H9 (cell line): ENCODE measurements around the gene F7. TPM values are rescaled to one million over a fixed set of nuclear protein-coding genes. Genes with fewer than 3 reads are reported as not detected.

Source experiments
- DNase-seq: peaks from one replicate; pipeline ENCODE4 v3.0.0-alpha.2; 2017
- H2AFZ ChIP-seq: one replicate; pipeline ENCODE4 v1.6.1; 2013; ENCODE audit warnings: mild to moderate bottlenecking, low read length, control low read depth, moderate library complexity
- H2AK5ac ChIP-seq: 2 replicates; pipeline ENCODE4 v1.6.1; 2013; ENCODE audit warnings: low read length, control low read depth, mixed read lengths; ENCODE audit not compliant: insufficient read length
- H2BK120ac ChIP-seq: one replicate; pipeline ENCODE4 v1.6.1; 2013; ENCODE audit warnings: low read depth, mild to moderate bottlenecking, low read length, control low read depth, inconsistent platforms; ENCODE audit not compliant: poor library complexity, severe bottlenecking
- H2BK12ac ChIP-seq: 2 replicates; pipeline ENCODE4 v1.6.1; 2013; ENCODE audit warnings: low read length, control low read depth, mixed read lengths, low read depth; ENCODE audit not compliant: insufficient read length
- H2BK15ac ChIP-seq: 2 replicates; pipeline ENCODE4 v1.6.1; 2013; ENCODE audit warnings: low read depth, low read length, control low read depth
- H2BK20ac ChIP-seq: one replicate; pipeline ENCODE4 v1.6.1; 2013; ENCODE audit warnings: low read depth, mild to moderate bottlenecking, low read length, control low read depth, inconsistent platforms; ENCODE audit not compliant: poor library complexity, severe bottlenecking
- H2BK5ac ChIP-seq: 2 replicates; pipeline ENCODE4 v1.6.1; 2013; ENCODE audit warnings: low read length, control low read depth, mixed read lengths; ENCODE audit not compliant: insufficient read length
- H3K14ac ChIP-seq: 2 replicates; pipeline ENCODE4 v1.6.1; 2013; ENCODE audit warnings: low read length, control low read depth; ENCODE audit not compliant: insufficient read depth
- H3K18ac ChIP-seq: 2 replicates; pipeline ENCODE4 v1.6.1; 2013; ENCODE audit warnings: low read depth, mild to moderate bottlenecking, mixed read lengths, low read length, control low read depth; ENCODE audit not compliant: insufficient read length
- H3K23ac ChIP-seq: 2 replicates; pipeline ENCODE4 v1.6.1; 2013; ENCODE audit warnings: low read length, control low read depth, mixed read lengths, low read depth; ENCODE audit not compliant: insufficient read length
- H3K23me2 ChIP-seq: 2 replicates; pipeline ENCODE4 v1.6.1; 2013; ENCODE audit warnings: low read depth, mild to moderate bottlenecking, mixed read lengths, low read length, control low read depth; ENCODE audit not compliant: insufficient read length, poor library complexity, severe bottlenecking
- H3K27ac ChIP-seq: 2 replicates; pipeline ENCODE4 v1.5.1; 2013; ENCODE audit warnings: low read length, control low read depth, mixed read lengths, low read depth; ENCODE audit not compliant: insufficient read length
- H3K27me3 ChIP-seq: 2 replicates; pipeline ENCODE4 v1.6.1; 2013; ENCODE audit warnings: low read length, control low read depth, inconsistent platforms; ENCODE audit not compliant: insufficient read depth
- H3K4ac ChIP-seq: 2 replicates; pipeline ENCODE4 v1.6.1; 2013; ENCODE audit warnings: low read depth, mild to moderate bottlenecking, control low read depth, inconsistent platforms, low read length, moderate library complexity
- H3K4me1 ChIP-seq: 2 replicates; pipeline ENCODE4 v1.6.1; 2013; ENCODE audit warnings: low read length, control low read depth, inconsistent platforms; ENCODE audit not compliant: insufficient read depth
- H3K4me2 ChIP-seq: 2 replicates; pipeline ENCODE4 v1.6.1; 2013; ENCODE audit warnings: low read length, control low read depth, mixed read lengths; ENCODE audit not compliant: insufficient read length, insufficient read depth
- H3K56ac ChIP-seq: 2 replicates; pipeline ENCODE4 v1.6.1; 2013; ENCODE audit warnings: low read depth, mild to moderate bottlenecking, mixed read lengths, low read length, control low read depth; ENCODE audit not compliant: insufficient read length
- H3K79me1 ChIP-seq: 2 replicates; pipeline ENCODE4 v1.6.1; 2013; ENCODE audit warnings: low read depth, mild to moderate bottlenecking, moderate library complexity, low read length, control low read depth, inconsistent platforms; ENCODE audit not compliant: insufficient read depth, poor library complexity, severe bottlenecking
- H3K79me2 ChIP-seq: 2 replicates; pipeline ENCODE4 v1.6.1; 2013; ENCODE audit warnings: low read length, control low read depth, inconsistent platforms; ENCODE audit not compliant: insufficient read depth
- H3K9ac ChIP-seq: 2 replicates; pipeline ENCODE4 v1.6.1; 2013; ENCODE audit warnings: low read length, control low read depth, mixed read lengths; ENCODE audit not compliant: insufficient read length; ENCODE audit errors: extremely low read depth
- H3K9me3 ChIP-seq: one replicate; pipeline ENCODE4 v1.6.1; 2013; ENCODE audit warnings: low read depth, low read length, inconsistent platforms; ENCODE audit not compliant: control insufficient read depth
- H3T11ph ChIP-seq: one replicate; pipeline ENCODE4 v1.6.1; 2013; ENCODE audit warnings: mild to moderate bottlenecking, low read length, control low read depth, inconsistent platforms
- H4K20me1 ChIP-seq: one replicate; pipeline ENCODE4 v1.6.1; 2013; ENCODE audit not compliant: control insufficient read depth, insufficient read length, insufficient read depth
- H4K5ac ChIP-seq: 2 replicates; pipeline ENCODE4 v1.6.1; 2013; ENCODE audit warnings: low read depth, mild to moderate bottlenecking, mixed read lengths, low read length, control low read depth; ENCODE audit not compliant: insufficient read length
- H4K8ac ChIP-seq: replicated peaks from 2 replicates; pipeline ENCODE4 v1.6.1; 2013; ENCODE audit warnings: low read length, control low read depth, mixed read lengths, low read depth; ENCODE audit not compliant: insufficient read length
- H4K91ac ChIP-seq: 2 replicates; pipeline ENCODE4 v1.6.1; 2013; ENCODE audit warnings: low read depth, mild to moderate bottlenecking, moderate library complexity, mixed read lengths, low read length, control low read depth; ENCODE audit not compliant: insufficient read length
- H3K27ac Mint-ChIP-seq, 3 experiments: 2 replicates in 2 of 3; 3 replicates in 1 of 3; pipeline ENCODE4 v1.8.0; 2020 to 2021; ENCODE audit warnings: mixed read lengths in 3 of 3, mild to moderate bottlenecking in 1 of 3, moderate library complexity in 1 of 3
- H3K27me3 Mint-ChIP-seq: 2 replicates; pipeline ENCODE4 v1.8.0; 2021; ENCODE audit warnings: low read depth, mild to moderate bottlenecking, moderate library complexity, mixed read lengths
- H3K36me3 Mint-ChIP-seq, 3 experiments: 2 replicates in 2 of 3; 3 replicates in 1 of 3; pipeline ENCODE4 v1.8.0; 2020 to 2021; ENCODE audit warnings: low read depth in 3 of 3, mixed read lengths in 3 of 3; ENCODE audit not compliant: insufficient read depth in 1 of 3
- H3K4me1 Mint-ChIP-seq, 2 experiments: 2 replicates each; pipeline ENCODE4 v1.8.0; 2020; ENCODE audit warnings: mixed read lengths in 2 of 2
- H3K4me3 Mint-ChIP-seq, 2 experiments: 2 replicates in 1 of 2; 3 replicates in 1 of 2; pipeline ENCODE4 v1.8.0; 2020 to 2021; ENCODE audit warnings: mild to moderate bottlenecking in 2 of 2, mixed read lengths in 2 of 2, moderate library complexity in 1 of 2
- H3K9me3 Mint-ChIP-seq, 2 experiments: 2 replicates in 1 of 2; 3 replicates in 1 of 2; pipeline ENCODE4 v1.8.0; 2020; ENCODE audit warnings: mild to moderate bottlenecking in 2 of 2, mixed read lengths in 2 of 2, moderate library complexity in 1 of 2
- CTCF ChIP-seq: fragments of 200-600 bp; sonication (generic); conservative IDR thresholded peaks from 3 replicates; pipeline ENCODE4 v1.8.0; 2021; ENCODE audit warnings: antibody characterized with exemption, mild to moderate bottlenecking
- WGBS: extraction: QIAGEN DNeasy Blood & Tissue Kit; methylation state at CpG from one replicate; pipeline ENCODE4 v1.1.7; 2013; ENCODE audit warnings: missing lambda C conversion rate, low lambda C conversion rate, mixed read lengths; ENCODE audit not compliant: insufficient read length; ENCODE audit errors: extremely low coverage; 5-methylcytosine and 5-hydroxymethylcytosine counted together
- total RNA-seq: library from RNA; stranded (reverse); gene quantifications from 2 replicates; pipeline ENCODE4 v1.2.1, GENCODE V29; 2021

Gene F7
- total RNA-seq, 1 experiment from 2014 or later = 0.81 TPM

- no peak overlapping the region for H2BK15ac ChIP-seq
- no peaks in the 10 kb centered on the region for H3K4me1 ChIP-seq
- no peak for DNase-seq
- H3T11ph ChIP-seq = no peak overlapping the region
- no peak overlapping the region for H2BK120ac ChIP-seq
- H4K8ac ChIP-seq = no peak overlapping the region
- no peak overlapping the region for H3K56ac ChIP-seq
- H3K4ac ChIP-seq = no peak overlapping the region
- no peak overlapping the region for H2AFZ ChIP-seq
- no peaks in the 10 kb centered on the region for H3K27me3 ChIP-seq
- H3K18ac ChIP-seq = no peak overlapping the region
- Mint-ChIP-seq H3K36me3 (peaks cover 6 to 27% (median 7%) of the 10 kb centered on the region in 3 experiments; a peak in 5 of 7 replicates), H3K9me3 (no peaks in the 10 kb centered on the region), H3K4me1 (peaks cover 20 to 23% of the 10 kb centered on the region in 2 experiments), H3K4me3 (no peak overlapping the region), H3K27me3 (peaks cover 12% of the 10 kb centered on the region), H3K27ac (no peak overlapping the region)
- no peaks in the 10 kb centered on the region for H3K79me2 ChIP-seq
- H3K9me3 ChIP-seq = no peaks in the 10 kb centered on the region
- H2BK12ac ChIP-seq = no peak overlapping the region
- no peak overlapping the region for H3K14ac ChIP-seq
- H3K79me1 ChIP-seq = no peaks in the 10 kb centered on the region
- H4K91ac ChIP-seq = no peak overlapping the region
- H3K27ac ChIP-seq = no peak overlapping the region
- no peak overlapping the region for H2BK5ac ChIP-seq
- H3K23ac ChIP-seq = no peak overlapping the region
- no peak overlapping the region for H3K9ac ChIP-seq
- H4K20me1 ChIP-seq = no peaks in the 10 kb centered on the region
- no peak overlapping the region for H3K4me2 ChIP-seq
- no CpG with 5 or more reads among the region's 10 CpGs for WGBS
- H4K5ac ChIP-seq = no peak overlapping the region
- no peaks in the 10 kb centered on the region for H3K23me2 ChIP-seq
- TF ChIP-seq CTCF = no peak
- no peak overlapping the region for H2AK5ac ChIP-seq
- H2BK20ac ChIP-seq = no peak overlapping the region
These were observed 60.7 kb downstream of the F7 start for GRCh38 chr13:113166266-113166665.
